HepG2 (cell line): ENCODE measurements around the gene MPST.

Experiments used
- ATF7 ChIP-seq, 2 experiments: fragments of 450-650 bp in 1 of 2; sonication (generic) in 1 of 2; formaldehyde crosslinking in 1 of 2; IDR thresholded peaks; 2 replicates each; pipeline versions ENCODE4 v1.4.0 to v1.6.1; 2016 to 2020; ENCODE audit warnings: antibody characterized with exemption in 1 of 2, mild to moderate bottlenecking in 1 of 2, missing genetic modification reagents in 1 of 2
- BORCS8-MEF2B ChIP-seq: sonication (generic); formaldehyde crosslinking; IDR thresholded peaks from 2 replicates; pipeline ENCODE4 v1.8.0; 2022; ENCODE audit warnings: mild to moderate bottlenecking, missing genetic modification reagents
- CHCHD3 ChIP-seq: sonication (generic); formaldehyde crosslinking; IDR thresholded peaks from 2 replicates; pipeline ENCODE4 v1.8.0; 2022; ENCODE audit warnings: mild to moderate bottlenecking, missing genetic modification reagents, moderate library complexity
- CTCF ChIP-seq: sonication (generic); formaldehyde crosslinking; IDR thresholded peaks from 2 replicates; pipeline ENCODE4 v1.5.0; 2020; ENCODE audit warnings: mild to moderate bottlenecking, missing genetic modification reagents, moderate library complexity
- EZH2 ChIP-seq: conservative IDR thresholded peaks from 2 replicates; pipeline ENCODE4 v1.6.1; 2012; ENCODE audit warnings: mild to moderate bottlenecking, low read depth, low read length, moderate library complexity
- KDM5A ChIP-seq: fragments of 200-600 bp; sonication (generic); IDR thresholded peaks from 2 replicates; pipeline ENCODE4 v1.7.0; 2018; ENCODE audit warnings: antibody characterized with exemption, mild to moderate bottlenecking, low read length, borderline replicate concordance
- PRPF4 ChIP-seq: fragments of 200-400 bp; formaldehyde crosslinking; IDR thresholded peaks from 2 replicates; pipeline ENCODE4 v1.6.1; 2016; ENCODE audit warnings: low read length, low read depth; ENCODE audit not compliant: poor library complexity, severe bottlenecking
- RFX5 ChIP-seq: IDR thresholded peaks from 2 replicates; pipeline ENCODE4 v1.6.1; 2011; ENCODE audit warnings: low read depth, low read length, improper control_type of control experiment
- SP2 ChIP-seq: sonication (generic); formaldehyde crosslinking; IDR thresholded peaks from 2 replicates; pipeline ENCODE4 v1.5.1; 2020; ENCODE audit warnings: mild to moderate bottlenecking, missing genetic modification reagents
- SUZ12 ChIP-seq: fragments of 150-350 bp; IDR thresholded peaks from 2 replicates; pipeline ENCODE4 v1.6.1; 2014; ENCODE audit warnings: low read depth, low read length
- ZBED4 ChIP-seq: sonication (generic); formaldehyde crosslinking; IDR thresholded peaks from 2 replicates; pipeline ENCODE4 v1.4.0; 2020; ENCODE audit warnings: missing genetic modification reagents, borderline replicate concordance
- TF ChIP-seq, protein P1 (sequence below): IDR thresholded peaks from 2 replicates; pipeline ENCODE4 v1.6.1; 2016

- TF ChIP-seq RFX5 (no peak), PRPF4 (no peak), KDM5A (no peak), CTCF (CRISPR knock-in tag) (no peak), EZH2 (no peak), CHCHD3 (CRISPR knock-in tag) (no peak), ZBED4 (CRISPR knock-in tag) (no peak), SUZ12 (no peak), BORCS8-MEF2B (CRISPR knock-in tag) (no peak), SP2 (CRISPR knock-in tag) (no peak), ATF7 (IDR thresholded peaks at IDR 0.05) (no peak), ATF7 (CRISPR knock-in tag; IDR thresholded peaks at IDR 0.05) (no peak)
- TF ChIP-seq, protein P1, sequence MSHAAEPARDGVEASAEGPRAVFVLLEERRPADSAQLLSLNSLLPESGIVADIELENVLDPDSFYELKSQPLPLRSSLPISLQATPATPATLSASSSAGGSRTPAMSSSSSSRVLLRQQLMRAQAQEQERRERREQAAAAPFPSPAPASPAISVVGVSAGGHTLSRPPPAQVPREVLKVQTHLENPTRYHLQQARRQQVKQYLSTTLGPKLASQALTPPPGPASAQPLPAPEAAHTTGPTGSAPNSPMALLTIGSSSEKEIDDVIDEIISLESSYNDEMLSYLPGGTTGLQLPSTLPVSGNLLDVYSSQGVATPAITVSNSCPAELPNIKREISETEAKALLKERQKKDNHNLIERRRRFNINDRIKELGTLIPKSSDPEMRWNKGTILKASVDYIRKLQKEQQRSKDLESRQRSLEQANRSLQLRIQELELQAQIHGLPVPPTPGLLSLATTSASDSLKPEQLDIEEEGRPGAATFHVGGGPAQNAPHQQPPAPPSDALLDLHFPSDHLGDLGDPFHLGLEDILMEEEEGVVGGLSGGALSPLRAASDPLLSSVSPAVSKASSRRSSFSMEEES (CRISPR knock-in tag): no peak
Measured at GRCh38 chr22:37075046-37075445, 55.5 kb downstream of the MPST start.
